GM18907 (cell line): ENCODE results near the gene RIC1.

Source experiments
- ATAC-seq: cut with Tn5 transposase; IDR thresholded peaks from one replicate; pipeline ENCODE4 v1.9.1; 2021; ENCODE audit warnings: mild to moderate bottlenecking, moderate library complexity; ENCODE audit not compliant: unreplicated experiment

RIC1 gene

GRCh38 chr9:5819174-5819573 lies 190.3 kb downstream of the RIC1 start:
- no peak for ATAC-seq

- ATAC-seq, result no peak
Measured at GRCh38 chr9:5820425-5820824, 191.5 kb downstream of the RIC1 start.

- no peak for ATAC-seq
Measured at GRCh38 chr9:5825223-5825622, 196.3 kb downstream of the RIC1 start.
